ENCODE measurements around the gene SMCO4. TPM values are rescaled to one million over a fixed set of nuclear protein-coding genes. Genes with fewer than 3 reads are reported as not detected.
"Not testable (repeated sequence)": the region's sequence is repeated elsewhere in the genome, so short reads cannot be mapped to it uniquely, and the experiment has no call there.

The SMCO4 gene
- total RNA-seq, 1 donor from 2014 or later, result 48.7 TPM

DNA sequence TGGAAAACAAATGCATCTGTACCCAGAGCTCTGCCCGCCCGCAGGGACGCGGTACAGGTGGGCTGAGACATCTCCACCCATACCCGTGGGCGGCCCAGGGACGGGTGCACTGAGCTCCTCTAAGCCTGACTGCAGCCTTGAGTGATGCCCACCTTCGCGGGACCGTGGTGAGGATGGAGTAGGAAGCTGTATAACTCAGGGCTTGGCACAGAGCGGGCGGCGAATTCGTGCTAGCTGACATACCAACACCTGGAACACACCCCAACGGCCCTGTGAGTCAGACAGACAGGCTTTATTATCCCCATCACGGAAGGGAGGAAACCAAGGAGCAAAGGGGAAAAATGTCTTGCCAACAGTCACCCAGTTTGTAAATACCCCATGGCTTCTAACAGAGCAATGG, 61.9 kb downstream of the SMCO4 start:
- ATAC-seq, result no peak
- no peak for DNase-seq (ENCODE audit: low spot score)

GRCh38 chr11:93480756-93481155, 62.4 kb downstream of the SMCO4 start:
- no peak for DNase-seq (ENCODE audit: low spot score)
- ATAC-seq, result no peak

- ATAC-seq, result no peak
Measured at GRCh38 chr11:93480256-93480655, 62.9 kb downstream of the SMCO4 start.

DNA sequence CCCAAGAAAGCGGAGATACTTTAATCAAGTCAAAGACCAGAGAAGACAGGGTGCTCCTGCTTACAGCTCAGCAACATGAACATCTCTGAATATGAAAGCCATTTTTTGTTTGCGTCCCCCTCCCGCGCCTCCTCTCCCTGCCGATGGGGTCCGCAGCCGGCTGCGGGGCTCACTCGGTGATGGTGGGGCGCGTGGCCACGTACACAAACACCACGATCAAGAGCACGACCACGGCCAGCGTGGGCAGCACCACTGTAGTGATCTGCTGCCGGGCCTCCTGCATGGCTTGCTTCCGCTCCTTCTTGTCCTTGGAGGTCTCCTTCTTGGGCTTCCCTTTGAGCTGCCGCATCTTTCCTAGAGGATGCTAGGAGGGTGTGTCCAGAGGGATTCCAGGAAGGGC, 64.3 kb downstream of the SMCO4 start:
- DNase-seq (ENCODE audit: low spot score) (no peak), ATAC-seq (no peak)

More at GRCh38 chr11:93480256-93480655, 62.9 kb downstream of the SMCO4 start:
- DNase-seq (ENCODE audit: low spot score), result no peak

- DNase-seq (ENCODE audit: low spot score) (no peak), ATAC-seq (no peak)
Measured at GRCh38 chr11:93477684-93478234, 65.4 kb downstream of the SMCO4 start.

GRCh38 chr11:93476796-93477195, 66.4 kb downstream of the SMCO4 start:
- DNase-seq (ENCODE audit: low spot score) (no peak), ATAC-seq (no peak)

DNA sequence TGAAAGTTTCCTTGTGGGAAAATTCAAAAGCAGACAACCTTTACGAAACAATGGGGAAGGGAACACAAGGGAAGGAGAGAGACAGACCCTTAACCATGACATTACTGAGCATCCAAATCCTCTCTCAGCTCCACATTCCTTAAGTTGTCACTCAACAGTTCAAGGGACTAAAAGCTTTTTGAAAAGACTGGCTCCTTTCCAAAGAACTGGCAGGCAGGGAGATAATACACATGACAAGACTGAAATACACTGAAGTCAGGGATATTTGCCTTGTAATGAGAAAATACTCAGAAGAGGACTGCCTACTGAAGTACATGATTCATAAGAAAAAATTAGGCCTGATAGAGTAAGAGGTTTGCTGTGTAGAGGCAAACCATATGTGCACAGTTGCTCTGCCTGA, 69.1 kb downstream of the SMCO4 start:
- ATAC-seq (no peak), DNase-seq (ENCODE audit: low spot score) (no peak)

DNA sequence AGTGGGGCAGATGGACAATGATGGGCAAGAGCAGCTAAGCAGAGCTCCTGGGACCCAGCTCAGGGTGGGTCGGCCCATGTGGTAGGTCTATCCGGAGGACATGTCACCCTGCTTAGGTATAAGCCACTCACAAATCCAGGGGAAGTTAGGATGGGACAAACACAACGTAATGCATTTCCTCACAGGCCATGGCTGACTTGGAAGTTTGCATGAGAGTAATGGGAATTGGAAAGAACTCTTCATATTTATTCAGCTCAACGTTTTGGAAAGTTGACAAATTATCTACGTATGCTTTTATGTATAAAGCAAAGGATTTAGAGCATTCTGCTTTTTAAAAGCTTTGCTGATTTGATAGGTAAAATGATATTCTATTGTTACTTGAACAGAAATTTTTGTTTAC, 74.9 kb downstream of the SMCO4 start:
- ATAC-seq (no peak), DNase-seq (ENCODE audit: low spot score) (no peak)

GRCh38 chr11:93467054-93467453, 76.1 kb downstream of the SMCO4 start:
- ATAC-seq, result no peak

GRCh38 chr11:93464927-93465540, 78.2 kb downstream of the SMCO4 start:
- DNase-seq (ENCODE audit: low spot score) (no peak), ATAC-seq (no peak)

More at GRCh38 chr11:93467054-93467453, 76.1 kb downstream of the SMCO4 start:
- no peak for DNase-seq (ENCODE audit: low spot score)

GRCh38 chr11:93463666-93464065, 79.5 kb downstream of the SMCO4 start:
- not testable (repeated sequence) for ATAC-seq; DNase-seq (ENCODE audit: low spot score)

- no peak for DNase-seq (ENCODE audit: low spot score)
- no peak for ATAC-seq
Measured at GRCh38 chr11:93458286-93458685, 84.9 kb downstream of the SMCO4 start.

- ATAC-seq (no peak), DNase-seq (ENCODE audit: low spot score) (no peak)
Measured at GRCh38 chr11:93444617-93445073, 98.5 kb downstream of the SMCO4 start.

- DNase-seq (ENCODE audit: low spot score); ATAC-seq: not testable (repeated sequence)
Measured at GRCh38 chr11:93443232-93443631, 100.0 kb downstream of the SMCO4 start.

DNA sequence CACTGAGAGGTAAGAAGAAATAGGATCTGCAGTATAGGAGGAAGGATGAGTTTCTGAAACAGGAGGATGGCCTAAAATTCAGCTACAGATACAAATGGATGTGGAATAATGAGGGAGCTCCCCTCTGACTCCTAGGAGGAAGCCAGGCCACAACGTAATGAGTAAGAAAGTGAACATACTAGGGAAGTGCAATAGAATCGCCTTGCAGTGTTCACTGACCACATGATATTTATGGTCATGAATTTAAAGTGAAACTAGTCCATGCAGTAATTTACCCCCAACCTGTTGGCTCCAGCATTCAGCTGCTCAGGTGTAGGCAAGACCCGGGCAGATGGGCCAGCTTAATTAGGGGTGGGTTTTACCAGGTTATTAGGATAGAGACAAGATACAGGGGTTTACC, 110.9 kb downstream of the SMCO4 start:
- DNase-seq (ENCODE audit: low spot score) (no peak), ATAC-seq (no peak)

Other genes with a start within 250 kb of the SMCO4 start
- not detected for gene DEUP1, start 212.6 kb downstream of the SMCO4 start, total RNA-seq
- 3.1 TPM for gene CEP295, start 118.3 kb upstream of the SMCO4 start, total RNA-seq
- 26.7 TPM for gene TAF1D, start 198.1 kb upstream of the SMCO4 start, total RNA-seq
- 184 TPM for gene C11orf54, start 198.3 kb upstream of the SMCO4 start, total RNA-seq
- 9.3 TPM for gene MED17, start 240.9 kb upstream of the SMCO4 start, total RNA-seq